GM21367 (cell line): ENCODE measurements around the gene GLMP.
"Not testable (repeated sequence)": the region's sequence is repeated elsewhere in the genome, so short reads cannot be mapped to it uniquely, and the experiment has no call there.

Experiments
- ATAC-seq: cut with Tn5 transposase; IDR thresholded peaks from one replicate; pipeline ENCODE4 v1.9.1; 2021; ENCODE audit not compliant: unreplicated experiment

The GLMP gene

GRCh38 chr1:156295391-156295947 lies at the start of gene GLMP:
Gene GLMP (minus strand): TSS chr1:156295679. CDS start chr1:156295645, 34 bp downstream.
- ATAC-seq: no peak

DNA sequence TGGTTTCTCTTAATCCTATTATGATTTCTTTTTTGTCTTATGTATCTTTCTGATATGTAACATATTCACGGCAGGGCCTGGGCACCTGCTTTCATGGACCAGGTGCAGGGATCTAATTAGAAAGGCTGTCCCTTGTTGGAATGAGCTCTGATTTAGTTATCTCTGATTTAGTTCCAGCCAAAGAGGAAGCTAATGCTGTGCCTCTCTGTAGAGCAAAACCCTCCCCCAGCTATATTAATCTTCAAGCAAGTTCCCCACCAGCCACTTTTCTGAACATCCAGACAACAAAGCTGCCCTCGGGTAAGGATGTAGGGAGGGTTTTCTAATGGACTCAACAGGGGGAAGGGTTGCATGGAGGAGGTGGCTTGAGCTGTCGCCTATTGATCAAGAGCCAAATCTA lies 48.9 kb upstream of the GLMP start:
- ATAC-seq: no peak

GRCh38 chr1:156342166-156342955 lies 46.9 kb upstream of the GLMP start:
- ATAC-seq: no peak

DNA sequence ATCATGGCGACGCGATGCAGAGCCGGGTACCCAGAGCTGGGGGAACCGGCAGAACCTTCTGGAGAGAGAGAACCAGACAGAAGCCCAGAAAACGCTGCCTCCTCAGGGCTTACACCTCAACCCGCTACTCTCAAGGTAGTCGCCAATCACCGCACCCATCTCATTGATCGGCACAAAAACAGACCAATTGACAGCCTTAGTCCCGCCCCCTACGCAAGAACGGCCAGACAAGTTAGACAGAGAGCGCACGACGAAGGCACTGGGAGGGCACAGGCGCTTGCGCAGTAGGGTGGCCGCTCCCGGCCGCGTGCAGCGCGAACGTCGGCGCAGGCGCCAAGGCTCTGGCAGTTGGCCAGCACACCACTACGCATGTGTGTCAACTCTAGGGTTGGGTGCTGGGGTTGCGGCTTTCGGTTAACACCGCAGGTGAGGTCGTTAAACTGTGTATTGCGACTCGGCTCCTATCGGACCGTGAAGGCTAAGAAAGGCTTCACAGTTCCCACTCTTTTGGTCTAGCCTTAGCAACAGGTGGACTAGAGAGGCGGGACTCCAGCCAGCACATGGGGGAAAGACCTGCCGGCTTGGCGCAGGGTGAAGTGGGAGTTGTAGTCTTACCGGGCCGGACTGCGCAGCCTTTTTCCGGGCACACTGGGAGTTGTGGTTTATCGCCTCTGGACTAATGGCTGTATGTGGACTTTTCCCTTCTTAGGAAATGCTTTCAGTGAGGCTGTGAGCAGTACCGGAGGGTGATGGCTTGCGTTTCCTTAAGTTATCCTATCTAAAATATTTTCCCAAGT lies 42.9 kb upstream of the GLMP start, which contains the start of the genes CCT3 and TSACC:
CCT3 (minus strand) TSS at position 113 of the 797 bp plus-strand sequence; CDS start at position 5, 108 bp downstream.
TSACC (plus strand) TSS at position 347 of the 797 bp plus-strand sequence. CDS start 1,232 bp downstream, outside the sequence.
- peak; percentile 90 for ATAC-seq

GRCh38 chr1:156337888-156338179 lies 42.4 kb upstream of the GLMP start:
- ATAC-seq: no peak

DNA sequence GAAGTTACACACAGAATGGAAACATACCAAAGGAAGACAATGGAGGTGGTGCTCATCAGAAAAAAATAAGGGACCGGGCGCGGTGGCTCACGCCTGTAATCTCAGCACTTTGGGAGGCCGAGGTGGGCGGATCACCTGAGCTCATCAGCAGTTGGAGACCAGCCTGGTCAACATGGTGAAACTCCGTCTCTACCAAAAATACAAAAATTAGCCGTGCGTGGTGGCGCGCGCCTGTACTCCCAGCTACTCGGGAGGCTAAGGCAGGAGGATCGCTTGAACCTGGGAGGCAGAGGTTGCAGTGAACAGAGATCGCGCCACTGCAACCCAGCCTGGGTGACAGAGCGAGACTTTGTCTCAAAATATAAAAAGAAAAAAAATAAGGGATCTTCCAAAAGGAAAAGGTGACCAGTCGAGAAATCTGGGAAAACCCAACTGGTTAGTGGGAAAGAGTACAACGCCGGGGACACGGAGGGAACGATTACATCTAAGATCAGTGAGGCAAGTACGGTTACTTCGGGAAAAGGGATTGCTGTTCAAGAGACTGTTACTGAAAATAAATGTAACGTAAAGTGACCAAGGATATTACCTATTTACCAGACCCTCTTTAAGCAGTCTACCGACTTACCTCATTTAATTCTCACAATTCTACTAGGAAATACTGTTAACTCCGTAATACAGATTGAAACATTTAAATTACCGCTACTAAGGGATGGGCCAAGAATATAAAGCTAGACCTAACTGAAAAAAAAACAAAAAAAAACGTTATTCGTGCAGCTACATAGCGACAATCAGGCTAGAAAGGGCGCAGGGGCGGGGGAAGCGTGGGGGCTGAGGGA lies 41.8 kb upstream of the GLMP start:
- ATAC-seq: no peak

DNA sequence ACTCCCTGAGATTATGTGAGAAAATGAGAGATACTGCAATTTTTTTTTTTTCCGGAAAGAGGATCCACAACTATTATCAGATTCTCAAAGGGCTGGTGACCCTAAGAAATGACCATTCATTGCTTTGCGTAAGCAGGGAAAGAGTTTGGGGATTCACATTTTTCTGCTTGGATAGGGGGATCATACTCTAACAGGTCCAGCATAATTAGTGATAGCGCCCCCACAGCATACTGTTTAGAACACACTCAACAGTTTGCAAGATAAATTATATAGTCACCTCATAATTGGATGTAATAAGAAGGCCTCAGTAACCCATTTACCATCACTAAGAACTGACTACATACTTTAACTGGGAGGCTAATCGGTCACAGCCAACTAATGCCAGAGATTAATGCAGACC lies 40.8 kb upstream of the GLMP start:
- no peak for ATAC-seq

- not testable (repeated sequence) for ATAC-seq
Observed at GRCh38 chr1:156323179-156323578, 27.7 kb upstream of the GLMP start.

DNA sequence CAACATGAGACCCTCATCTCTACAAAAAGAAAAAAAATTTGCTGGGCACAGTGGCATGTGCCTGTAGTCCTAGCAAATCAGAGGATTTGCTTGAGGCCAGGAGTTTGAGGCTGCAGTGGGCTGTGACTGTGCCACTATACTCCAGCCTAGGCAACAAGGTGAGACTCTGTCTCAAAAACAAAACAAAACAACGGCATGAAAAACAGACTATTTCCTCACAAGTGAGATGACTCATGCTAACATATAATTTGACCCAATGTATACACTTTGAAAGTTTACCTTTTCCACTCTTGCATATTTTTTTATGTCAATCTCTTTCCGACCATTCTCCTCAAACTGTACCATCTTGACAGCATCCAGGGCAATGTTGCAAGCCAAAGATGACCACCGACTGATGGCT lies 25.1 kb upstream of the GLMP start:
- no peak for ATAC-seq

- no peak for ATAC-seq
Observed at GRCh38 chr1:156319664-156320063, 24.2 kb upstream of the GLMP start.

GRCh38 chr1:156316909-156317308 lies 21.4 kb upstream of the GLMP start:
- ATAC-seq: no peak

- ATAC-seq: no peak
Observed at GRCh38 chr1:156310962-156311361, 15.5 kb upstream of the GLMP start.

- ATAC-seq: no peak
Observed at GRCh38 chr1:156308078-156308477, 12.6 kb upstream of the GLMP start.

DNA sequence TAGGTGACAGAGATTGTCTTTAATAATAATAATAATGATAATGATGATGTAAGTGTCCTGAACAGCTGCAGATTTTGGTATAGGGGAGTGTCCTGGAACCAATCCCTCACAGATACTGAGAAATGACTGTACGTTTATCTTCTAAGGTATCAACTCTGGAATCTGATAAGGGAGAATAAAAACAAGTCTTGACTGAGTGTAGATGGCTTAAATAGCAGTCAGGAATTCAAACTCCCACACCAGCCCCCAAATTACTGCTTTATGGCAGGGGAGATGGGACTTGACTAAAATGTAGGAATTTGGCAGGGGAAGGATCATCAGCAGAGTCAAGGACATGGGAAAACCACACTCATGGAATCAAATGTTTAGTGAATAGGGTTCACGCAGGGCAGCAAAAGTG lies 9.7 kb upstream of the GLMP start:
- ATAC-seq: no peak

- ATAC-seq: no peak
Observed at GRCh38 chr1:156303241-156303640, 7.8 kb upstream of the GLMP start.

- ATAC-seq: no peak
Observed at GRCh38 chr1:156298852-156299357, 3.4 kb upstream of the GLMP start, which contains the start of gene VHLL. Gene VHLL (minus strand): TSS chr1:156299307. CDS start chr1:156299189, 118 bp downstream.

GRCh38 chr1:156293895-156294294 lies 1.6 kb downstream of the GLMP start:
- ATAC-seq: no peak

DNA sequence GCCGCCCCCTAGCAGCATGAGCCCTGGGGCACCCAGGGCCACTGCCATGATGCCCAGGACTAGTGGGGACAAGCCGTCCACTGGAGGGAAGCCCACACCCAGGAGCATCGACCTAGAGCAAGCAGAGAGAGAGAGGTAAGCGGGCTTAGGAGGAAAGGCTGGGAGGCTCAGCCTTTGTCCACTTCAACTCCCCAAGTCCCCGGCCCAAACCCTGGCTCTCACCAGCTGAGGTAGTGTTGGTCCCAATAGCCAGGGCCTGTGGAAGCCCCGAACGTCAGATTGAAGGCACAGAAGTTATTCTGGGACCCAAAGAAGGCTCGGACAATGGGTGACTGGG lies 2.4 kb downstream of the GLMP start:
- no peak for ATAC-seq

DNA sequence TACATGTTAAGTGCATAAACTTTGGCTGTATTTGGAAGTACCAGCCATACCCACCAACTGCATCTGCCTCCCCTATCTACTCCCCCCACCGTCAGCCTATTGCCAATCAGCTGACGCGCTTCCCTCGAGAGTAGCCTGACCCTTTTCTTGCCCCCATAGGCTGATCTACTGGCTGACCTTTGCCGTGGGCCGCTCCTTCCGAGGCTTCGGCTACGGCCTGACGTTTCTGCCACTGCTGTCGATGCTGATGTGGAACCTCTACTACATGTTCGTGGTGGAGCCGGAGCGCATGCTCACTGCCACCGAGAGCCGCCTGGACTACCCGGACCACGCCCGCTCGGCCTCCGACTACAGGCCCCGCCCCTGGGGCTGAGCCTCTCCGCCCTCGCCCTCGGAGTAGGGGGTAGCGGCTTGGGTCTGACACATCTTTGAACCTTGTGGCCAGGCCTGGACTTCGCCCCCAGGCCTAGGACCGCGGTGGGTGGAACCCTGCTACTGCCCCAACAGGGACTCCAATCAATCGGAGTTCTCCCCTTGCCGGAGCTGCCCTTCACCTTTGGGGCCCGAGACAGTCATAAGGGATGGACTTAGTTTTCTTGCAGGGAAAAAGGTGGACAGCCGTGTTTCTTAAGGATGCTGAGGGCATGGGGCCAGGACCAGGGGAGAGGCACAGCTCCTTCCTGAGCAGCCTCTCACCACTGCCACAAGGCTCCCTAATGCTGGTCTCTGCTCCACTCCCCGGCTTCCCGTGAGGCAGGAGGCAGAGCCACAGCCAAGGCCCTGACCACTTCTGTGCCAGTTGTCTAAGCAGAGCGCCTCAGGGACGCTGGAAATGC lies 4.0 kb downstream of the GLMP start:
- no peak for ATAC-seq

DNA sequence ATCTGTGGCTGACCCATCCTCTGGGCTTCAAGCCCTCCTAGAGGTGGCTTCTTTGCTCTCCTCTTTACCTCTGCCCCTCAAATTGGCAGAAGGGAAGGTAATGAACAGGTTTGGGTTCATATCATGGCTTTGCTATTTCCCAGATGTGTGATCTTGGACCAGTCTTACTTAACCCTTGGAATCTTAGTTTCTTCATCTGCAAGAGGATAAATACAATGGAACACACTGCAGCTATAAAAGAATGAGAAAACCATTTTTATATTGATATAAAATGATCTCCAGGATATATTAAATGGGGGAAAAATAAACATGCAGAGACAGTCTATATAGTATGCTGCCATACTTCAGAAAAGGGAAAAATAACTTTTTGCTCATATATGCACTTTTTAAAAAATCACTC lies 5.6 kb downstream of the GLMP start:
- ATAC-seq: no peak
